ENCODE results near the gene NDUFB4.

NDUFB4 gene

GRCh38 chr3:120642368-120642948 lies 46.3 kb downstream of the NDUFB4 start:
- Histone ChIP-seq H2BK120ac (ENCODE audit: insufficient read depth, low read length, poor library complexity) (no peak overlapping the region), H2AK5ac (ENCODE audit: low read length) (no peak overlapping the region), H2BK12ac (ENCODE audit: low read length) (no peak overlapping the region), H2AFZ (ENCODE audit: insufficient read depth, low read length, poor library complexity) (no peak overlapping the region), H3K36me3 (ENCODE audit: control insufficient read depth in 1 of 2, insufficient read depth in 2 of 2, low read length in 2 of 2) (no peaks in the 10 kb centered on the region), H4K12ac (ENCODE audit: low read depth, low read length) (no peak overlapping the region), H4K91ac (ENCODE audit: low read depth, low read length) (no peak overlapping the region), H2BK5ac (ENCODE audit: low read depth, low read length, poor library complexity) (no peak overlapping the region), H3K79me1 (ENCODE audit: low read length) (no peaks in the 10 kb centered on the region), H3K4ac (ENCODE audit: low read depth, low read length) (no peak overlapping the region), H3K4me3 (ENCODE audit: low read depth, low read length) (no peak overlapping the region), H3K4me2 (ENCODE audit: low read length) (no peak overlapping the region), H4K8ac (ENCODE audit: low read depth, low read length) (no peak overlapping the region), H3K79me2 (ENCODE audit: control insufficient read depth, insufficient read depth, low read length, poor library complexity) (no peaks in the 10 kb centered on the region), H3K4me1 (ENCODE audit: control insufficient read depth in 1 of 2, insufficient read depth in 2 of 2, low read length in 2 of 2) (peaks cover 0 to 3% of the 10 kb centered on the region in 2 experiments), H3K9me3 (ENCODE audit: insufficient read depth, low read depth, low read length) (no peaks in the 10 kb centered on the region), H3K14ac (ENCODE audit: low read length) (no peak overlapping the region), H3K18ac (ENCODE audit: low read length) (no peak overlapping the region), H3K9ac (ENCODE audit: low read length) (no peak overlapping the region), H3K27ac (ENCODE audit: low read depth, low read length) (no peak overlapping the region), H3K23ac (ENCODE audit: low read length) (no peak overlapping the region), H3K27me3 (ENCODE audit: insufficient read depth, low read length) (no peaks in the 10 kb centered on the region)
- DNase-seq = peak in 1 of 2 donors; percentile 5
- WGBS (ENCODE audit: extremely low coverage, insufficient coverage, insufficient read length) = no CpG with 5 or more reads among the region's 4 CpGs

GRCh38 chr3:120645083-120645845 lies 49.1 kb downstream of the NDUFB4 start:
- Histone ChIP-seq H3K9me3 (ENCODE audit: insufficient read depth, low read depth, low read length) (no peaks in the 10 kb centered on the region), H3K14ac (ENCODE audit: low read length) (no peak overlapping the region), H4K12ac (ENCODE audit: low read depth, low read length) (no peak overlapping the region), H3K23ac (ENCODE audit: low read length) (no peak overlapping the region), H3K4me1 (ENCODE audit: control insufficient read depth in 1 of 2, insufficient read depth in 2 of 2, low read length in 2 of 2) (peaks cover 0 to 3% of the 10 kb centered on the region in 2 experiments), H3K79me1 (ENCODE audit: low read length) (no peaks in the 10 kb centered on the region), H4K91ac (ENCODE audit: low read depth, low read length) (no peak overlapping the region), H3K36me3 (ENCODE audit: control insufficient read depth in 1 of 2, insufficient read depth in 2 of 2, low read length in 2 of 2) (no peaks in the 10 kb centered on the region), H4K8ac (ENCODE audit: low read depth, low read length) (no peak overlapping the region), H3K4ac (ENCODE audit: low read depth, low read length) (no peak overlapping the region), H2BK5ac (ENCODE audit: low read depth, low read length, poor library complexity) (no peak overlapping the region), H2AFZ (ENCODE audit: insufficient read depth, low read length, poor library complexity) (no peak overlapping the region), H3K4me3 (ENCODE audit: low read depth, low read length) (no peak overlapping the region), H2BK12ac (ENCODE audit: low read length) (no peak overlapping the region), H2AK5ac (ENCODE audit: low read length) (no peak overlapping the region), H2BK120ac (ENCODE audit: insufficient read depth, low read length, poor library complexity) (no peak overlapping the region), H3K4me2 (ENCODE audit: low read length) (no peak overlapping the region), H3K27me3 (ENCODE audit: insufficient read depth, low read length) (no peaks in the 10 kb centered on the region), H3K27ac (ENCODE audit: low read depth, low read length) (no peak overlapping the region), H3K18ac (ENCODE audit: low read length) (no peak overlapping the region), H3K79me2 (ENCODE audit: control insufficient read depth, insufficient read depth, low read length, poor library complexity) (no peaks in the 10 kb centered on the region), H3K9ac (ENCODE audit: low read length) (no peak overlapping the region)
- no CpG with 5 or more reads among the region's 5 CpGs for WGBS (ENCODE audit: extremely low coverage, insufficient coverage, insufficient read length)
- DNase-seq = no peak

GRCh38 chr3:120646771-120647432 lies 50.8 kb downstream of the NDUFB4 start:
- H3K36me3 ChIP-seq (ENCODE audit: control insufficient read depth in 1 of 2, insufficient read depth in 2 of 2, low read length in 2 of 2) = no peaks in the 10 kb centered on the region
- H3K23ac ChIP-seq (ENCODE audit: low read length) = no peak overlapping the region
- H3K79me2 ChIP-seq (ENCODE audit: control insufficient read depth, insufficient read depth, low read length, poor library complexity) = no peaks in the 10 kb centered on the region
- no peak overlapping the region for H4K8ac ChIP-seq (ENCODE audit: low read depth, low read length)
- no peak overlapping the region for H2BK12ac ChIP-seq (ENCODE audit: low read length)
- no peak overlapping the region for H3K18ac ChIP-seq (ENCODE audit: low read length)
- no peak overlapping the region for H3K4me3 ChIP-seq (ENCODE audit: low read depth, low read length)
- H3K27me3 ChIP-seq (ENCODE audit: insufficient read depth, low read length) = no peaks in the 10 kb centered on the region
- H3K14ac ChIP-seq (ENCODE audit: low read length) = no peak overlapping the region
- H3K4me2 ChIP-seq (ENCODE audit: low read length) = no peak overlapping the region
- no peak overlapping the region for H2AK5ac ChIP-seq (ENCODE audit: low read length)
- no CpG with 5 or more reads among the region's 5 CpGs for WGBS (ENCODE audit: extremely low coverage, insufficient coverage, insufficient read length)
- H3K9me3 ChIP-seq (ENCODE audit: insufficient read depth, low read depth, low read length) = no peaks in the 10 kb centered on the region
- H2BK5ac ChIP-seq (ENCODE audit: low read depth, low read length, poor library complexity) = no peak overlapping the region
- no peaks in the 10 kb centered on the region for H3K79me1 ChIP-seq (ENCODE audit: low read length)
- no peak for DNase-seq
- no peak overlapping the region for H3K4ac ChIP-seq (ENCODE audit: low read depth, low read length)
- no peak overlapping the region for H4K91ac ChIP-seq (ENCODE audit: low read depth, low read length)
- no peak overlapping the region for H3K9ac ChIP-seq (ENCODE audit: low read length)
- no peak overlapping the region for H3K27ac ChIP-seq (ENCODE audit: low read depth, low read length)
- no peak overlapping the region for H2AFZ ChIP-seq (ENCODE audit: insufficient read depth, low read length, poor library complexity)
- H3K4me1 ChIP-seq (ENCODE audit: control insufficient read depth in 1 of 2, insufficient read depth in 2 of 2, low read length in 2 of 2) = peaks cover 0 to 3% of the 10 kb centered on the region in 2 experiments
- H2BK120ac ChIP-seq (ENCODE audit: insufficient read depth, low read length, poor library complexity) = no peak overlapping the region
- no peak overlapping the region for H4K12ac ChIP-seq (ENCODE audit: low read depth, low read length)

GRCh38 chr3:120648290-120648689 lies 52.2 kb downstream of the NDUFB4 start:
- Histone ChIP-seq H3K23ac (ENCODE audit: low read length) (no peak overlapping the region), H3K79me2 (ENCODE audit: control insufficient read depth, insufficient read depth, low read length, poor library complexity) (no peaks in the 10 kb centered on the region), H3K14ac (ENCODE audit: low read length) (no peak overlapping the region), H3K27me3 (ENCODE audit: insufficient read depth, low read length) (no peaks in the 10 kb centered on the region), H3K4me3 (ENCODE audit: low read depth, low read length) (no peak overlapping the region), H3K4me2 (ENCODE audit: low read length) (no peak overlapping the region), H2AK5ac (ENCODE audit: low read length) (no peak overlapping the region), H4K8ac (ENCODE audit: low read depth, low read length) (no peak overlapping the region), H2BK120ac (ENCODE audit: insufficient read depth, low read length, poor library complexity) (no peak overlapping the region), H4K91ac (ENCODE audit: low read depth, low read length) (no peak overlapping the region), H2AFZ (ENCODE audit: insufficient read depth, low read length, poor library complexity) (no peak overlapping the region), H4K12ac (ENCODE audit: low read depth, low read length) (no peak overlapping the region), H3K9me3 (ENCODE audit: insufficient read depth, low read depth, low read length) (no peaks in the 10 kb centered on the region), H2BK12ac (ENCODE audit: low read length) (no peak overlapping the region), H3K79me1 (ENCODE audit: low read length) (no peaks in the 10 kb centered on the region), H3K18ac (ENCODE audit: low read length) (no peak overlapping the region), H2BK5ac (ENCODE audit: low read depth, low read length, poor library complexity) (no peak overlapping the region), H3K36me3 (ENCODE audit: control insufficient read depth in 1 of 2, insufficient read depth in 2 of 2, low read length in 2 of 2) (no peaks in the 10 kb centered on the region), H3K4ac (ENCODE audit: low read depth, low read length) (no peak overlapping the region), H3K4me1 (ENCODE audit: control insufficient read depth in 1 of 2, insufficient read depth in 2 of 2, low read length in 2 of 2) (peaks cover 0 to 3% of the 10 kb centered on the region in 2 experiments), H3K9ac (ENCODE audit: low read length) (no peak overlapping the region), H3K27ac (ENCODE audit: low read depth, low read length) (no peak overlapping the region)
- no CpG with 5 or more reads among the region's 5 CpGs for WGBS (ENCODE audit: extremely low coverage, insufficient coverage, insufficient read length)
- DNase-seq = no peak

Measured in trophoblast cell (in vitro differentiated cells and primary cell).